Right lung (tissue), 5 donors: ENCODE results near the gene ADARB2. TPM values are rescaled to one million over a fixed set of nuclear protein-coding genes. Genes with fewer than 3 reads are reported as not detected.
A peak's percentile ranks its signal among the peaks of the same experiment; 100 is the strongest.

ENCODE experiments used
- DNase-seq, 2 donors: peaks; one replicate each; pipeline ENCODE4 v3.0.0-alpha.2; 2013
- polyA plus RNA-seq, 5 donors: library from polyadenylated mRNA; unstranded; fragments of 120-200 nt; gene quantifications; one replicate each; pipeline versions ENCODE4 v1.2.1 to v1.2.3, GENCODE V29; 2013; ENCODE audit warnings: inconsistent platforms in 1 of 5, low replicate concordance in 1 of 5; ENCODE audit not compliant: insufficient read length in 5 of 5, insufficient read depth in 1 of 5

Gene ADARB2
- polyA plus RNA-seq, 5 donors: 0.34 to 0.78 (median 0.69) TPM

GRCh38 chr10:1320739-1321320, 416.5 kb downstream of the ADARB2 start:
- no peak for DNase-seq

- DNase-seq: no peak
These were observed 420.5 kb downstream of the ADARB2 start for GRCh38 chr10:1316809-1317143.

DNA sequence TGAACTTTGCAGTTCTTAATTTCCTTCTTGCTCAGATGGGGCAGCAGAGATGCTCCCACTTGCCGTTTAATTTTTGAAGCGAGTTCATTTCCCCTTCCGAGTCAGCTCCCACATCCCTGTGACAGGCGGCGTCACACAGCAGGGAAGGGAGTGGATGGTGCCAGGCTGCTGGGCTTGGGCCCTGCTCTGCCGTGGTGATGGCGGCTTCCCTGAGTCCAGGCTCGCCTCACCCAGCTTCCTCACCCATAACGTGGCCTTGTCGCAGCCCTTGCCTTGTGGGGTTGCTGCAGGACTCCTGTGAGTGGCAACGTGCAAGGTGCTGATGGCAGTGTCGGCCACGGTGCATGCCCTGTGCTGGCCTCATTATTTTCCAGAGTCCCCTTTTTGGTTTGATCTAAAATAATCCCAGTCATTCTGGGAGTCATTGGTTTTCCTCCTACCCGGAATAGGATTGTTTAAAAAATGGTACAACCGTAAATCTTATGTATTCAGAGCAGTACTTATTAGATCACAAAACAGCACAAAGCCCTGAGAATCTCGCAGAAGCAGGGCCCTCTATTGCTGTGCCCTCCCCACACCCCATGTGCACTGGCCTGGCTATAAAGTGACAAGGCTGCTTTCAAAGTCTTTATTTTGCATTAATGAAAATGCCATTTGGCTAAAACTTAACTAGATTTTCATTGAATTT, 421.1 kb downstream of the ADARB2 start:
- DNase-seq: no peak

- DNase-seq: no peak
These were observed 422.1 kb downstream of the ADARB2 start for GRCh38 chr10:1315178-1315577.

GRCh38 chr10:1311726-1312125, 425.6 kb downstream of the ADARB2 start:
- DNase-seq: no peak

GRCh38 chr10:1310271-1310789, 427.0 kb downstream of the ADARB2 start:
- no peak for DNase-seq

DNA sequence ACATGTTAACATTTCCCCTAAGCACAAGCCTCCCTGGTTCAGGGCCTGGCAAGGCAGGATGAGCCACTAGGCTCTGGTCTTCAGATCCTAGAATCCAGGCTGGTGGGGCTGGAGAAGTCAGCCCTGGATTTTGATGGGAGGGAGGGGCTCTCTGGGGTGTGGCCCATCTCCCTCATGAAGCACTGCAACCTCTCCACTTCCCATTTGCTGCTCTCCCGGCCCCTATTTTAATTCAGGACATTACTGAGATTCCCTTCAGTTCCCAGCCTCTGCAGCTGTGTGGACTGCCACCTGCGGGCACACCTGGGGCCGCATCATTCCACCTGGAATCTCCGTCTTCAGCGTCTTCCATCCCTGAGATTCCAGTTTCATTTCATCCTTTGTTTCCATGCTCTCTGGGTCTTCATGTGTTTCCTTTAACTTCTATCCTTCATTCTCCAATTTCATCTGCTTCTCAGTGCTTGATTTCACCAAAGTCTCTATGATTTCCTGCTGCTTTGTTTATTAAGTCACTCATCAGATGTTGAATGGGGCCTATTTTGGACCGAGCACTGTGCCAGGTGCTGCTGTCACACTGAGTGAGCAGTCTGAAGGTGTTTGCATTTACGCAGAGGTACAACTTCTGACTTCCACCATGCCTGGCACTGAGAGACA, 427.6 kb downstream of the ADARB2 start:
- DNase-seq: no peak

GRCh38 chr10:1308962-1309616, 428.2 kb downstream of the ADARB2 start:
- no peak for DNase-seq

DNA sequence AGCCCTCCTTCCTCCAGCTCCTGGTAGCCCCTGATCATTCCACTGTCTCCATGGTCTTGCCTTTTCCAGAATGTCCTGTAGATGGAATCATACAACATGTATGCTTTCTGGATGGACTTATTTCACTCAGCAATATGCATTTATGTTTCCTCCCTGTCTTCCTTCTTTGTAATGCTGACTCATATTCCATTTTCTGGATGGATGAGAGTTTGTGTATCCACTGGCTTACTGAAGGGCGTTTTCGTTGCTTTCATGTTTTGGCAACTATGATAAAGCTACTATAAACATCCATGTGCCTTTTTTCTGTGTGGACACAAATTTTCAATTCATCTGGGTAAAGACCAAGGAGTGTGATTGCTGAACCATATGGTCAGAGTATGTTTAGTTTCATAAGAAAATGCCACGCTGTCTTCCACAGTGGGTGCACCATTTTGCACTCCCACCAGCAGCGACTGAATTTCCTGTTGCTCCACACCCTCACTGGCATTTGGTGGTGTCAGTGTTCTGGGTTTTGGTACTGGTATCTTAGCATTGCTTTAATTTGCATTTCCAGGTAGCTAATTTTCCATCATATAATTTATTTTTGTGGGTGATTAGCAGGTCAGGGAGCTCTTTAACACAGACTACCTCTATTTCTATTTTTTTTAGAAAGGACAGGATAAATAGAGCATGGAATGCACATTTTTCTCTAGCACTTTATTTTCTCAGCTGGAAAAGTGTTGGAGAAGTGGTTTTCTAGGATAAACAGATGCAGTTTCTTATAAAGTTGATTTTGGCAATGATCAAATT, 429.0 kb downstream of the ADARB2 start:
- DNase-seq: peak in 1 of 2 donors; percentile 10

- DNase-seq: no peak
These were observed 436.2 kb downstream of the ADARB2 start for GRCh38 chr10:1301143-1301542.

GRCh38 chr10:1300218-1300617, 437.1 kb downstream of the ADARB2 start:
- no peak for DNase-seq

DNA sequence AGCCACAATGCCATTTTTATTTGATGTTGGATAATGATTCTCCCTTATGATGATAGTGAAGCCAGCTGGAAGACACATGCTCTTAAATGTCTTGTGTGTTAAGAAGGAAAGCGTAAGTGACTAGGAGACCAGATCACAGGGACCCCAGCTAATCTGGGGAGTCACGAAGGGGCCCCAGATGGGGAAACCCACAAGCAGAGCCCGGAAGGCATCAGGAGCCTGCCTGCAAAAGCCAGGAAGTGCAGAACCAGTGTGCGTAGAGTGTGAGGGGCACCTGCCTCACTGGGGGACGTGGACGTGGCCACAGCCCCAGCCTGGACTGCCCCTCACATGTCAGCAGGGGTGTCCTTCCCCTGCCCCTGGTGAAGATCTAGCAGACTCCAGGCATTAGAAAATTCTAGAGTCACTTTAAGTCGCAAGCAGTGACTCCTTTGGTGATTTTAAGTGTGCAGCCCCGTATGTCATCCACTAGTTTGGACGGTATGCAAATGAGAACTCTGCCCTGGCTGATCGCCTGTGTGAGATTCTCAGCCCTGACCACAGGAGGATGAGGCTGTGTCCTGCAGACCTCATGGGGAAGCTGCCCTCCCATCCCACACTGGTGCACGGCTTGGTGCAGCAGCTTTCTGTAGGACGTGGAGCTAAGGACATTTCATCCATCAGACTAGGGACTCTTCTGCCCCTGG, 438.1 kb downstream of the ADARB2 start:
- DNase-seq: no peak

DNA sequence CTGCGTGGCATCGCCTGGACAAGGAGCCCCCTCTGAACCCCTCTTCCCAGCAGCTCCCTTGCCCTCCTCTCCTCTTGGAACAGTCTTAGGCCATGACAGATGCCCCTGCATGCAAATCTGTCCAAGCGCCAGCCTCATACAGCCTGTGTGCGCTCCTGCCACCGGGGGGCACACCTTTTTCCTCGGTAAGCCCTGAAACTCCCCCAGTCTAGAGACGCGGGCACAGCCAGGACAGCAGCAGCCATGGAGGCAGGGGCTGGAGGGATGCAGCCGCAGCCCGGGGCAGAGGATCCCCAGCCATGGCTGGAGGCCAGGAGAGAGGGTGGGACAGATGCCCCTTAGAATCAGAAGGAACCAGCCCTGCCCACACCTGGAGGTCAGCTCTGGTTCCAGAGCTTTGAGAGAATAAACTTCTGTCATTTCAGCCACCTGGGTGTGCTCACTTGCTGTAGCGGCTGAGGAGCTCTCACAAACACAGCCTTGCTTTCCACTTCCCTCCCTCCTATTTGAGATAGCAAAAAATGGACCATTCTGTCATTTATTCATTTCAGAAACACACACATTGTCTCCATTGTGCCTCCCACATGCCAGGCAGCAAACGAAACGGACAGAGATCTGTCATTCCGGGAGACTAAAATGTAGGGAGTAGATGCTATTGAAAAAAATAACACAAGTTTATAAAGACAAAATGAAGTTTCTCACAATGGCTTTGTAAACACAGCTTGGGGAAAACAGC, 439.6 kb downstream of the ADARB2 start:
- no peak for DNase-seq

DNA sequence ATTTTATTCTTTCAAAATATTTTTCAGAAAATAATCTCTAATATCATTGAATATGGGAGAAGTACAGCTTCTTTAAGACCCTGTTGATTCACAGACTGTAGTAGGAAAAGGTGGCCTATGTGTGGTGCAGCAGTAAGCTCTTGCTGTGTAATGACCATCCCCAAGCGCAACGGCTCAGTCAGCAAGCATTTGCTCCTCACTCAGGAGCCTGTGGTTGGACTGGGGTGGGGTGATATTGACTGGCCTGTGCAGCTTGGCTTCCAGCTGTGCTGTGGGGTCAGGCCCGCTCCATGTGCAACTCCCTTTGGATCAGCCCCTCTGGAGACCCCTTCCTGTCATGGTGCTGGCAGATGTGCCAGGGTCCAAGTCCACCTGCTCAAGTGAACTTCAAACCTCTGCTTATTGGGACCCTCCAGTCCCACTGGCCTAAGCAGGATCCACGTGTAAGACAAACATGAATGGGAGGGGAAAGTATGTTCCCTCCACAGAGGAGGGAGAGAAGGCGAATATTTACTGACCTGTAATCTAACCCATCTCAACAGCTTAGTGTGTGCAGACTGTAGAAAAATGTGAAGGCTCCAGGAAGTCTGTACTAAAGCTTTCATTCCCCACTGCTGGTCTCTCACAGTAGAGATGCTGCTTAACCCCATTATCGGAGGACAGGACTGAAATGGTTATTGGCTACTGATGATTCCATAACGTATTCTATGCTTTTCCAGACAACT, 441.4 kb downstream of the ADARB2 start:
- DNase-seq: no peak

GRCh38 chr10:1294748-1295147, 442.6 kb downstream of the ADARB2 start:
- DNase-seq: no peak

DNA sequence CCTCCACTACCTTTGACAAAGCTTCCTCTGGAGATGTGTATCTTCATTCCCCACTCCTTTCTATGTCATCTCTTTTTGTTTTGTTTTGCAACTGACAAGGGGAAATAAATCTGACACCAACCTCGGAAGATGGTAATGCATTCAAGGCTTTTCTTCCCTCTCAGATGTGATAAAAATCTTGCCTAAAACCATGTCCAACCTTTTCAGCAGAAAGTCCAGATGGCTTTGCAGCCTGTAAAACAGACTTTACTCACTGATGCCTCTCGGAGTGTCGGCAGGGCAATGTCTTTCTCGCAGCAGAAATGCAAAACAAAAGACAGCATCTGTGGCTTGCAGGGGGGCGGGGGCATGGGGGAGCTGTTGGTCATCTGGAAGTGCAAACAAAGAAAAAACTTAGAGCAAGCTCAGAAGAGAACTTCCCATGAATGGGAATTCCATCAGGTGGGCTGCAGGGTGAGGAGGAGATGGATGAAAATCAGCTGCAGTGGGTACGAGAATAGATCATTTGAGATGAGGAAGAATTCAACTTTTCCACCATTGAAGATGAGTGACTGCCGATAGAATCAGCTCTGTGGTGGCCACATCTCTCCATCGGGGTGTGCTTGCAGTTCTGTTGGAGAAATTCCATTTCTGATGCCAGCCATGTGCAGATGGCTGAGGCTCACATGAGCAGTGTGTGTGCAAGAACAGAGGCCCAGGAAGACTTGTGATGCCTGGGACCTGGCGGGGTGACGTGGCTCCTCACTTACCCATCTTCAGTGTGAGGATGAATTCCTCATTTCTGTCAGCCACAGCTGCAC, 443.5 kb downstream of the ADARB2 start:
- DNase-seq: no peak

- no peak for DNase-seq
These were observed 444.2 kb downstream of the ADARB2 start for GRCh38 chr10:1293157-1293556.

DNA sequence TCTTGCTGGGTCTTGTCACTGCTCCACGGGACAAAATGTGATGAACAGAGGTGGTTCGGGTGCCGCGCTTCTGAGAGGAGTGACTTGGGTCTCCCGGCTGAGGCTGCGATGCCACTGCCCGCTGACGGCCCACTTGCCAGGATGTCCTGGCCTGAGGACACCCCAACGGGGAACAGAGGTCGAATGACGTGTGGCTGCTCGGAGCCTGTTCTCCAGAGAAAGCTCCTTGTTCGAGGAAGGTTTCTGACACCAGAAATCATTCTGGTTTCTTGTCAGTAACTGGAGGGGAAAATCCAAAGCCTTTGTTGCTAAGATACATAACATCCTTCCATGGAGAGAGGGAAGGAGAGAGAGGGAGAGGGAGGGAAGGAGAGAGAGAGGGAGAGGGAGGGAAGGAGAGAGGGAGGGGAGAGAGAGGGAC, 444.7 kb downstream of the ADARB2 start:
- no peak for DNase-seq
